Stimulated activated memory B cell treated with anti-CD40 and anti-IgM and Interleukin-4, amounts not matched to agents 10 μg/mL and 1 μg/mL and 100 μg/mL, for 72 hours (primary cell): Measurements from ENCODE around the gene TLE3.
"Not testable (repeated sequence)": the region's sequence is repeated elsewhere in the genome, so short reads cannot be mapped to it uniquely, and the experiment has no call there.

Source experiments
- ATAC-seq: fragments of 150-1000 bp; cut with Tn5 transposase; 2 replicates; pipeline ENCODE4 v1.10.0; 2021
- H3K27ac Mint-ChIP-seq: one replicate; pipeline ENCODE4 v1.8.0; 2022; ENCODE audit warnings: mild to moderate bottlenecking, mixed read lengths
- H3K27me3 Mint-ChIP-seq: one replicate; pipeline ENCODE4 v1.8.0; 2022; ENCODE audit warnings: mixed read lengths
- H3K36me3 Mint-ChIP-seq: one replicate; pipeline ENCODE4 v1.8.0; 2022; ENCODE audit warnings: mixed read lengths
- H3K4me1 Mint-ChIP-seq: one replicate; pipeline ENCODE4 v1.8.0; 2022; ENCODE audit warnings: mixed read lengths
- H3K4me3 Mint-ChIP-seq: one replicate; pipeline ENCODE4 v1.8.0; 2022; ENCODE audit warnings: mild to moderate bottlenecking, moderate library complexity, mixed read lengths
- H3K9me3 Mint-ChIP-seq: one replicate; pipeline ENCODE4 v1.8.0; 2022; ENCODE audit warnings: mixed read lengths

Gene TLE3

DNA sequence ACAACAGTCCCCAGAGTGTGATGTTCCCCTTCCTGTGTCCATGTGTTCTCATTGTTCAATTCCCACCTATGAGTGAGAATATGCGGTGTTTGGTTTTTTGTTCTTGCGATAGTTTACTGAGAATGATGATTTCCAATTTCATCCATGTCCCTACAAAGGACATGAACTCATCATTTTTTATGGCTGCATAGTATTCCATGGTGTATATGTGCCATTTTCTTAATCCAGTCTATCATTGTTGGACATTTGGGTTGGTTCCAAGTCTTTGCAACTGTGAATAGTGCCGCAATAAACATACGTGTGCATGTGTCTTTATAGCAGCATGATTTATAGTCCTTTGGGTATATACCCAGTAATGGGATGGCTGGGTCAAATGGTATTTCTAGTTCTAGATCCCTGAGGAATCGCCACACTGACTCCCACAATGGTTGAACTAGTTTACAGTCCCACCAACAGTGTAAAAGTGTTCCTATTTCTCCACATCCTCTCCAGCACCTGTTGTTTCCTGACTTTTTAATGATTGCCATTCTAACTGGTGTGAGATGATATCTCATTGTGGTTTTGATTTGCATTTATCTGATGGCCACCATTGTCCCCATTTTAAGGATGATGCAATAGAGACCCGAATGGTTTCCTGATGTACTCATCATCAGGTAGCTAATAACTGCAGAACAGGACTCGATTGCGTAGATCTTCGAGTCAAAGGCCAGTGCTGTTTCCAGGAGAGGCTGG is 15.0 kb upstream of the TLE3 start:
- H3K4me1 Mint-ChIP-seq: peaks cover 15% of the 10 kb centered on the region

DNA sequence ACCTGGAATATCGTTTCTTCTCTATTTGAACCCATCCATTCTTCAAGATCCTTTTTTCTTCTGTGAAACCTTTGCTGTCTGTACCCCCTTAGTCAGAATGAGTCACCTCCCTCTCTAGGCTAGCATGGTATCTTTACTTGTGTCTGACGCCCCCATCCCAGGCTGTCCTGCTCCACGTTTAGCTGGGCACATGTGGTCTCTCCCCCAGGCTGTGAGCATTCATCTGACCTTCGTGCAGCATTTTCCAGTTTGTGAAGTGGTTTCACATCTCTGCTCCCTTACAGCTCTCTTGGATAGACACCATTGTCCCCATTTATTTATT is 14.3 kb upstream of the TLE3 start:
- ATAC-seq: no peak
- Mint-ChIP-seq H3K9me3 (no peaks in the 10 kb centered on the region), H3K36me3 (no peaks in the 10 kb centered on the region), H3K4me1 (peaks cover 15% of the 10 kb centered on the region), H3K27me3 (peaks cover 29% of the 10 kb centered on the region), H3K4me3 (no peak overlapping the region), H3K27ac (no peak overlapping the region)

More for the DNA sequence above, 15.0 kb upstream of the TLE3 start:
- H3K9me3 Mint-ChIP-seq, H3K36me3 Mint-ChIP-seq, H3K4me3 Mint-ChIP-seq, H3K27ac Mint-ChIP-seq, ATAC-seq: not testable (repeated sequence)
- peaks cover 29% of the 10 kb centered on the region for H3K27me3 Mint-ChIP-seq

DNA sequence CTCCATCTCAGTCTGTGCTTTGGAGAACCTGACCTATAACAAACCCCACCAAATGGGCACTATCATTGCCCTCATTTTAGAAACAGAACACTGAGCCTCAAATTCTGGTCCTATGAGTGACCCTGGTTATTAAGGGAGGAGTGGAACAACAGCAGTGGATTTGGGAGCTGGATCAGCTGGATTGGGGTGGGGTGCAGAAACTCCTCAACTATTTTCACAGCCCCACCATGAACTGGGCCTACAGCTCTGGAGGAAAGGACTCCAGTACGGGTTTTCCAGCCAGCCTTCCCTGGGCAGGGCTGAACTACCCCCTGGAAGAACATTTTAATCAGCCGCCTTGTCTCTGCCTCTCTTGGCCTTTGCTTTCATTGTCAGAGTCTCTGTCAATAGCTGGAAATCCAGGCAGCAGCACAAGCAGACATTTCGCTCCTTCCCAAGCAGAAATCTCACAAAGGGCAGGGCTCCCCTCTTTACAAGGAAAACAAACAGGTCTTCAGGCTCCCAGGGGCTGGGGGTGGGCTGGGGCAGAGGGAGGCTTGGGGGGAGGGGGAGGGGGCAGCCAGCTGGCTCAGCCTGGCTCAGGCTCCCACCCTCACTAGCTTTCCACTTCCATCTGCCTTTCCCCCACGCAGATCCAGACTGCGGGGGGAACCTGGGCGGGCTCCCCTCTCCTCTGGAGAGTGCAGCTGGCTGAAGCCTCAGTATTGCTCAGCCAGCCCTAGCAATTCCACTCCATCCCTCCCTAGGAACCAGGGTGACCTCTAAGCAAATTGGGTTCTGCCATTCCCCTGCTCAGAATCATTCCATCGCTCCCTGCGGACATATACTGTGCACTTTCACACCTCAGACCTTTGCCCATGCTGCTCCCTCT is 13.7 kb upstream of the TLE3 start:
- Mint-ChIP-seq H3K4me1 (peaks cover 15% of the 10 kb centered on the region), H3K27ac (no peak overlapping the region), H3K4me3 (no peak overlapping the region), H3K9me3 (no peaks in the 10 kb centered on the region), H3K27me3 (peaks cover 24% of the 10 kb centered on the region), H3K36me3 (no peaks in the 10 kb centered on the region)
- ATAC-seq: no peak

DNA sequence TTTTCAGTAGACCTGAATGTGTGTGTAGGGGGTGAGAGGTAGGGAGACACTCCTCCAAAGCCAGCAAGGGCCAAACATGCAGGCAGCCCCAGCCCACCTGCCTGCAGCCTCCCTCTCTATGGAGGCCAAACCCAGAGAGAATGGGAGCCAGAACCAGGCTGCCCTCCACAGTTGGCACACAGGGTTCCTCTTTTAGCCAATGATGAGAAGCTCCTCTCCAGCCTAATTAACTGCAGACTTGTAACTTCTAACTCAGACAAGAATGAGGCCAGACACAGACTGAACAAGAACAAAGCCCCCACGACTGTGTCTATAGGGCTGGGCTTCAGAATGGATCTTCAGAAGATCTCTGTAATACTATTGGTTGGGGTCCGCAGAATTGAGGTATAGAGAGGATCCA is 12.3 kb upstream of the TLE3 start:
- Mint-ChIP-seq H3K27me3 (peaks cover 11% of the 10 kb centered on the region), H3K36me3 (no peaks in the 10 kb centered on the region), H3K4me1 (peaks cover 15% of the 10 kb centered on the region), H3K4me3 (no peak overlapping the region), H3K27ac (no peak overlapping the region), H3K9me3 (no peaks in the 10 kb centered on the region)
- ATAC-seq: no peak

DNA sequence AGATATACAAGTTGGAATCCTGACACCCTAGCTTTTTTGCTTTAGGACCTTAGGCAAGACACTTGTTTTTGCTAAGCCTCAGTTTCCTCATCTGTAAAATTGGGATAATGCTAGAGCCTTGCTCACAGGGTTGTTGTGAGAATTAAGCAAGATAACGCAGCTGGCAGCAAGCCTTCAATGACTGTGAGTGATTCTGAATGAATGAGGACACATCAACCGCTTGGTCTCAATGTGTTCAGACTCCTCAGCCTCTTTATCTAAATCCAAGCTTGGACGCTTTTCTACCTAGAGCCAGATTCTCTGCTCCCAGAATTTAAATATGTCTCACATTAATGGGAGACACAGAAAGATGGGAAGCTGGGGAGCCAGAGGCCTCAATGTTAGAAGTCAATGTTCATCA is 11.8 kb upstream of the TLE3 start:
- no peaks in the 10 kb centered on the region for H3K36me3 Mint-ChIP-seq
- no peaks in the 10 kb centered on the region for H3K9me3 Mint-ChIP-seq
- no peak for ATAC-seq
- H3K4me3 Mint-ChIP-seq: no peak overlapping the region
- H3K4me1 Mint-ChIP-seq: peaks cover 15% of the 10 kb centered on the region
- H3K27me3 Mint-ChIP-seq: peaks cover 11% of the 10 kb centered on the region
- no peak overlapping the region for H3K27ac Mint-ChIP-seq

DNA sequence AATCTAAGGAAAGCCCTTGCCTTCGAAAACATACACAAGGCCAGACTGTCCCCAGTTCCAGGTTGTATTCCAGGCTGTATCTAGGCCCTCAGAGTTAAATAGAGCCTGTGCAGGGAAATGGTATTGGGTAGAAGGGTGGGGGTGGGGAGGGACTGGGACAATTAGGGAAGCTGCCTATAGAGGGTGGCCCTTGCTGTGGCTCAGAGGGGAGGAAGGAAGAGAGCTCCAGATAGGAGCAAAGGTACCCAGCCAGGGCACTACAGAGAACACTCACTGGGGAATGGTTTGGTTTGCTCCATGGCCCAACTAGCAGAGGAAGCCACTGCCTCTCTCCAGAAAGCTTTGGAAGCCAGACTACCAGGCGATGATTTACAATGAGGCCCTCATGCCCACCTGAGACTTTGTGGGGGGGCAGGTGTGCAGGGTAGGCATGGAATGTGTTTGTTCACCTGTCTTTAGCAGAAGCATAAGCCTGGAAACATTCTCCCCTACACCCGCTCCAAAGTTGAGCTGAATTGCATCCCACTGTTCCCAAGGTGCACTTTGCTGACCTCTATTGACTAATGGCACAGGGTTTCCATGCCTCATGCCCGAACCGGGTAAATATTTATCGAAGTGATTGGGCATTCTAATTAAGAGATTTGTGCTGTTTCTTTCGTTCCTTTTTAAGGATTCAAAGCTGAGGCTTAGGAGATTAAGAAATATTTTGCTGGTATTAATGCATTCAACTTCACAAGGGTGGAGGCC is 6.3 kb upstream of the TLE3 start:
- ATAC-seq: no peak
- Mint-ChIP-seq H3K4me1 (peaks cover 36% of the 10 kb centered on the region), H3K27ac (no peak overlapping the region), H3K4me3 (no peak overlapping the region), H3K9me3 (no peaks in the 10 kb centered on the region), H3K27me3 (peaks cover 8% of the 10 kb centered on the region), H3K36me3 (no peaks in the 10 kb centered on the region)

DNA sequence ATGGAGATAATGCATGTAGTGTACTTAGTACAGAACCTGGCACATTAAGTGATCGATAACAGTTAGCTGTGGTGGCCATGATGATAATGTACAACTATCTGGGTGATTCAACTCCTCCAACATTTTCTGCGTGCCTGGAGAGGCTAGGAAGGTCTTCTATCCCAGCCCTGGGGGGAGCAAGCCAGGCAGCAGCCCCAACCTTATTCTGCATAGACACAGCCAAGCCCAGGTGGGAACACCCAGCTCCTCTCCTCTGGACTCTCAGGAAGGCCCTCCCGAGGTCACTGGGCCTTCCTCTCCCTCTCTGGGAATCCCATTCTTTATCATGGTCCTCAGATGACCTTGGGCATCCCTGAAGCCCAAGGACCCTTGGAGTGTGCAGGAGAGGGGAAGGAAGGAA is 5.1 kb upstream of the TLE3 start:
- Mint-ChIP-seq H3K4me1 (peaks cover 44% of the 10 kb centered on the region), H3K36me3 (no peaks in the 10 kb centered on the region), H3K27me3 (peaks cover 8% of the 10 kb centered on the region), H3K4me3 (no peak overlapping the region), H3K27ac (no peak overlapping the region), H3K9me3 (no peaks in the 10 kb centered on the region)
- ATAC-seq: no peak

DNA sequence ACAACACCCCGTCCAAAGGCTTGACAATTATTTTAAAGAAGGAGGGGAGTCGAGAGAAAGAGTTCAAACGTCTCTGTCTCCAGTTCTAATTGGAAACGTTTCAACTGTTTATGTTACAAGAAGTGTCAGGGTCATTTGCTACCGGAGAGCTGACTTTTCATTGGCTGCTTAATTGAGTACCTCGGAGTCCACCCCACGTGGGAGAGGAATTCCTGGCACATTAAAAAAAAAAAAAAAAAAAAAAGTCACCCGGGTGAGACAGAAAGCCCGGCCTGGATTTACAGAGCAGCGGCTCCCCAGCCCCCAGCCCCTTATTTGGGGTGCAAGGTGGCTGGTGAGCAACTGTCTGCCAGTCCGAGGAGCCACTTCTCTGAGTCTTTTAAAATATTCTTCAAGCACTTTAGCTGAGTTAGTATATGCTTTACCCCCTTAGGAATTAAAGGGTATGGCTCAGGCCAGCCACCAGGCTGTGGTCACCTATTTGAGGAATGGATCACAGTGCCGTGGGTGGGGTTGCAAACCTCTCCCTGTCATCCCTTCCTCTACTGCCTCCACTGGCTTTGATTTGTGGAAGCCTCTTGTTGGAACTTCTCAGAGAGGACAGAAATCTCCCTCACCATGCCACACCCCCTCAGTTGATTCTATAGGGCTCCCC is 3.9 kb upstream of the TLE3 start:
- Mint-ChIP-seq H3K27me3 (peaks cover 8% of the 10 kb centered on the region), H3K27ac (no peak overlapping the region), H3K9me3 (no peaks in the 10 kb centered on the region), H3K4me3 (no peak overlapping the region), H3K36me3 (peaks cover 1% of the 10 kb centered on the region), H3K4me1 (peaks cover 44% of the 10 kb centered on the region)
- ATAC-seq: no peak

DNA sequence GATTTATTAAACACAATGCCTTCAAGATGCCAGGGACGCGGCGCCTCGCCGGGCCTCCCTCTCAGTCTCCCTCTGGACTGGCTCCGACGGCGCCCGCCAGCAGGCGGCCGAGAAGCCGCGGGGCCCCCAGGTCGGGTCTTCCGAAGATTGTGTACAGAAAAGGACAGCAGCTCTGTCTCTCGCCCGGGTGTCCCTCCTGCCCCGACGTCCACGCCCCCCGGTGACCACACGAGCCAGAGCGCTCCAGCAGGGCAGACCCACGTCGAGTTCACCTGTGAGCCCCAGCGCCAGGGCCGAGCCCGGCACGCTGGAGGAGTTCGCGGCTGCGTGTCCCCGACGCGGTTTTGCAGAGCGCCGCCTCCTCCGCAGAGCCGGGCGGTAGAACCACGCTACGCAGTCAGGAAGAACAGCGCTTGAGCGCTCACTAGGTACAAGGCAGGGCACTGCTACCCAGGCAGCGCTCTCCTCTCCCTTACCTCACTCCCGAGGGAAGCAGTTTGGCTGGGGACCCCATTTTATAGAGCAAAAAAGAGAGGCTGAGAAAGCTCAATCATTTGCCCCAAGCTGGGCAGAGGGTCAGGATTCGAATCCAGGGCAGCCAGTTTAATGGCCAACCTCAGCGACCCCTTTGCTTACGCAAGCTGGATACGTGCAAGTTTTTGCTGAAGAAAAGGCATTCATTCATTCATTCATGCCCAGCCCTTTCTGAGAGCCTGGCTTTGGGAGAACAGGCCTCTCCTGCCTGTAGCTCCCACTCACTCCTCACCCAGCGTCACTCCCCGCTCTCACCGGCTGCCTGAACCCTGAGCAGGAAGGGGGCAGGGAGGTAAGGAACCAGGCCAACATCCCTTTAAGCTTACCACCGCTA is 3.0 kb upstream of the TLE3 start:
- H3K4me1 Mint-ChIP-seq: peaks cover 44% of the 10 kb centered on the region
- peaks cover 8% of the 10 kb centered on the region for H3K27me3 Mint-ChIP-seq
- H3K27ac Mint-ChIP-seq: peak overlapping the region; percentile 60
- H3K9me3 Mint-ChIP-seq: no peaks in the 10 kb centered on the region
- H3K4me3 Mint-ChIP-seq: peak overlapping the region; percentile 99
- H3K36me3 Mint-ChIP-seq: peaks cover 5% of the 10 kb centered on the region
- no peak for ATAC-seq

DNA sequence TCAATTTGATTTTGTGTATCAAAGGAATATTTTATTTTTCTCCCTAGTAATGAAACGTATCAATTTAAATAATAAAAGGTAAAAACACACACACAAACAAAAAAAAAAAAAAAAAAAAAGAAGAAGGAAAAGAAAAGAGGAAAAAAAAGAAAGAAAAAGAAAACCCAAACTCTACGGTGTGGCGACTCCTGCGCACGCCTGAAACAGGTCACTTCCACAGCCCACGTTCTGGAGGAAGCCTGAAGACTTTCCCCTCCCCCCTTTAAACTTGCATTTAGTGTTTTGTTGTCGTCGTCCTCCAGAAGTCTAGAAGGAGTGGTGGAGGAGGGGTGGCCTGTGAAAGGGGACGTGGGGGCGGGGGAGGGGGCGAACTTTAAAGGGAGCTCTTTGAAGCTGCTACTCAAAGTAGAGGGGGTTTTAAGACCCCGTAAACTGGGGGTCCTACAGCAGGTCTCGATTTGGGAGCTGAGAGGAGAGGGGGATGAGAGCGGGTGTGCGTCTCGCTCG is 2.3 kb upstream of the TLE3 start:
- Mint-ChIP-seq H3K4me1 (peaks cover 51% of the 10 kb centered on the region), H3K9me3 (no peaks in the 10 kb centered on the region), H3K4me3 (peak overlapping the region; percentile 99), H3K27me3 (peaks cover 8% of the 10 kb centered on the region), H3K36me3 (peaks cover 5% of the 10 kb centered on the region), H3K27ac (peak overlapping the region; percentile 99)
- ATAC-seq: no peak

DNA sequence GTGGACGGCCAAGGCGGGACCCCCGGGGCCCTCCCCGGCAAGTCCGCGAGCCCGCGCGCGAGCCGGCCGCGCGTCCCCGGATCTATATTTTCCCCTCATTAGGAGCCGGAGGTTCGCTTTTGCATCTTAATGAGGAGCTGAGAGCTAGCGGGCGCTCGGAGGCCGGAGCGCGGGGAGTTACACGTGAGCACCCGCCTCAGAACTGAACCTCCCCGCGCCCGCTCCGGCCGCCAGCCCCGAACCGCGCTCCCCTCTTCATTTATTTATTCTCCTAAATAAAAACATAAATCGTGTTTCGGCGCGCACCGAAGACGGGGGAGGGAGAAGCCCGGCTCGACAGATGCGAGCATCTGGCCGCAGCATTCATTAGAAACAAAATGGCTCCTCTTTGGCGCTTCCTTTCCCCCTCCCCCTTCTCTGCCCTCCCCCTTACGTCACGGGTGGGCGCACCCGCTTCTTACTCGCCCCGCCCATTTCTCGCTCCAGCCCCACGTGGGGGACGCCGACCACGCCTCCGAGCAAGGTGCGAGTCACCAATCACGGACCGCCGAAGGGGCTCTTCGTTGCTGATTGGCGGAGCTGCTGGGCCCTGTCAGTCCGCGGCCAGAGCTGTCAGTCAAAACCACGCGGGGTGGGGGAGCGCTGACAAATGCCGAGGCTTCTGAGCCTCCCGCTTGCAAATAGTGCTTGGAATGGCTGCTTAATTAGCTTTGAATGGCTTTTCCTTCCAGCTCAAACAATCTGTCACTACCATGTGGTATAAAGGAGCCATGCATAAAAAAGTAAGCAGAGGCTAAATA is 1.6 kb upstream of the TLE3 start:
- no peaks in the 10 kb centered on the region for H3K9me3 Mint-ChIP-seq
- peak overlapping the region; percentile 99 for H3K4me3 Mint-ChIP-seq
- H3K27ac Mint-ChIP-seq: peak overlapping the region; percentile 99
- H3K36me3 Mint-ChIP-seq: peaks cover 6% of the 10 kb centered on the region
- peaks cover 58% of the 10 kb centered on the region for H3K4me1 Mint-ChIP-seq
- peak; percentile 82 for ATAC-seq
- peaks cover 8% of the 10 kb centered on the region for H3K27me3 Mint-ChIP-seq

DNA sequence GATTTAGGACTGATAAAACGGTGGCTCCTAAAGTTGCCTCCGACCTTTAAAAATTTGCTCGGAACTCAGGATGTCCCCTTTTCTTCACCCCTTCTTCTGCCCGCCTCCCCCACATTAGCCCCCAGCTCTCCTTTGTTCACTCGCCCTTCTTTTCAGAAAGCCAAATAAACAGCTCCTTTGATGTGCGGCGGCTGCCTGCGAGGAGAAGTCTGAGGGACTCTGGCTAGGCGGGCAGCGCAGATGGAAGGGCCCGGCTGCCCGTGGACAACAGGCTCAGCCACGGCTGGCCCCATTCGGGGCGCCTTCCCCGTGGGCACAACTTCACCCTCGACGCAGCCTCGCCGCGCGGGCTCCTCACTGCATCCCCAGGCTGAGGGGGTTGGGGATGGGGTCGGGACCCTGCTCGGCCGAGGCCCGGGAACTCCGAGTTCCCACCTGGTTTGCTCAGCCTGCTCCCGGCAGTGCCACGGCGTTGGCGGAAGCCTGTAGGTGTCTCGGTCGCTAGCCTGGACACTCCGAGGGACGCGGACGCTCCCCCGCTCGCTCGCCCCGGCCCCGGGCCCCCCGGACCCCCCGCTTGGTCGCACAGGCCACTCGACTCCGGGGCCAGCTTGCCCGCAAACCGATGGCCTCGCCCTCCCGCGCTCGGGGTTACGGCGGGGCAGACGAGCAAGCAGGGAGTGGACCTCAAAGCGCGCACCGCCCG is 897 bp upstream of the TLE3 start:
- Mint-ChIP-seq H3K27ac (peak overlapping the region; percentile 99), H3K36me3 (peaks cover 11% of the 10 kb centered on the region), H3K4me1 (peaks cover 65% of the 10 kb centered on the region), H3K4me3 (peak overlapping the region; percentile 99), H3K27me3 (peaks cover 8% of the 10 kb centered on the region), H3K9me3 (no peaks in the 10 kb centered on the region)
- no peak for ATAC-seq

DNA sequence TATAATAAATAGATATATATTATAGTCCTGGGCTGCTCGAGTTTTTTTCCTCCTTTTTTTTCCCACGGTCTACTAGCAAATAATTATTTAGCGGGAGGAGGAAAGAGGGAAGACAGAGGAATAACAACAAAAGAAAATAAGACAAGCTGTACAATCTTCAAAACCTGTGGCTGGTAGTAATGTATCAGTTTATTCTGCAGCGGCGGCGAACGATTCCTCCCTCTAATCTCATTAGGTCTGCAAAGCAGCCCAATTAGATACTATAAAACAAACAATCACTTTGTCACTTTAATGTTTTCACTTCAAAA is 390 bp upstream of the TLE3 start:
- Mint-ChIP-seq H3K4me1 (peaks cover 65% of the 10 kb centered on the region), H3K36me3 (peaks cover 14% of the 10 kb centered on the region), H3K27ac (peak overlapping the region; percentile 99), H3K27me3 (peaks cover 8% of the 10 kb centered on the region), H3K9me3 (no peaks in the 10 kb centered on the region), H3K4me3 (peak overlapping the region; percentile 99)
- ATAC-seq: no peak
